T-helper 1 cell (primary cell): ENCODE measurements around the gene PLEKHO1.
"Not testable (repeated sequence)": the region's sequence is repeated elsewhere in the genome, so short reads cannot be mapped to it uniquely, and the experiment has no call there.

Experiments
- DNase-seq, 5 donors: peaks; one replicate each; pipeline ENCODE4 v3.0.0-alpha.2; 2012 to 2020

Gene PLEKHO1

DNA sequence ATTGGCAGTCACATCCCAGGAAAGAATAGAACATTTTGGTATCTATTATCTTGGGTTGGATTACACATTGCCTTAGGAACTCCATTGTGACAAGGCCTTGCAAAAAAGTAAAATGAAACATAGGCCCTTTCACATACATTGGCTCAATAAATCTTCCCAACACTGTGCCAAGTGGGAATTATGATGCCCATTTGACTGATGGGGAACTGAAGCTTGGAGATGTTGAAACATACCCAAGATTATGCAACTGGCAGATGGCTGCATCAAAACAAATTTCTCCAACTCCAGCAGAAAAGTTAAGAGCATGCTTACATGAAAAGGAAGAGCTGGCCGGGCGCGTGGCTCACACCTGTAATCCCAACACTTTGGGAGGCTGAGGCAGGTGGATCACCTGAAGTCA is 26.9 kb downstream of the PLEKHO1 start:
- DNase-seq, result no peak

DNA sequence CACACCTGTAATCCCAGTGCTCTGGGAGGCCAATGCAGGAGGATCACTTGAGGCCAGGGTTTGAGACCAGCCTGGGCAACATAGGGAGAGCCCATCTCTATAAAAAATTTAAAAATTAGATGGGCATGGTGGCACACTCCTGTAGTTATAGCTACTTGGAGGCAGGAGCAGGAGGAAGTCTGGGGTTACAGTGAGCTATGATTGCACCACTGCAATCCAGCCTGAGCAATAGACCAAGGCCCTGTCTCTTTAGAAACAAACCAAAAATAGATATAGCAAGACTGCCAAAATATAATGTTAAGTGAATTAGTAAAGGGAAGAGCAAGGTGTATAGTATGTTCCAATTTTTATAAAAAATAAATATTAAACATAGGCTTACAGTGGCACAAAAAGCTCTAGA is 28.8 kb downstream of the PLEKHO1 start:
- no peak for DNase-seq

DNA sequence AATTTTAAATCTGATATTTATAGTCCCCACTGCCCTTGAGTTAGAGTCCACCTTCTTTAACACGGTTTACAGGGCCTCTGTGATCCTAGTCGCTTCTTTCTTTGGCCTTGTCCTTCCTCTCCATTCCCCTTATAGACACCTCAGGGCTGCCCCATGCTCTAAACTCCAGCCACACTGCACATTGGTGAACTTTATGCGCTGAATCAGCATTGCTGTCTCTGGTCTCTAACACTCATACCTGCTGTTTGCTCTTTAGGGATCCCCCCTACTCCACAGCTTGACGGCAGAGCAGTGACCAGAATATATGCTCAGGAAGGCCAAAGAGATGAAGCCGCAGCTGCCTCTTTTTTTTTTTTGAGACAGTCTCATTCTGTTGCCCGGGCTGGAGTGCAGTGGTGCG is 30.2 kb downstream of the PLEKHO1 start:
- DNase-seq, result no peak

DNA sequence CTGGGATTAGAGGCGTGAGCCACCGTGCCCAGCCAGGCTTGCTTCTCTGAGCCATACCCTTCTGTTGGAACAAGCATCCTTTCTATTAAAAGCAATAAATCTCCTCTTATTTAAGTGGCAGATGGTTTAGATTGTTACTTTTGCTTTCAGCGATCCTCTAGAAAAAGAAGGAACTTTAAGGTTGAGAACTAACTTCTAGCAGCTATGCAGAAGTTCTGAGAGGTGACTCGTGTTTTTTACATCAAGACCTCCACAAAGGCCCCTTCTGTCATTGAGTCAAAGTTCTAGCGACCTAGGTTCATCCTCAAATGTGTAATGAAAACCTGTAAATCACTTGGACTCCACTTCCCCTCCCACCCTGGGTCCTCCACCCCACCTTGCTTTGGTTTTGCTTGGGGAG is 30.8 kb downstream of the PLEKHO1 start:
- no peak for DNase-seq

DNA sequence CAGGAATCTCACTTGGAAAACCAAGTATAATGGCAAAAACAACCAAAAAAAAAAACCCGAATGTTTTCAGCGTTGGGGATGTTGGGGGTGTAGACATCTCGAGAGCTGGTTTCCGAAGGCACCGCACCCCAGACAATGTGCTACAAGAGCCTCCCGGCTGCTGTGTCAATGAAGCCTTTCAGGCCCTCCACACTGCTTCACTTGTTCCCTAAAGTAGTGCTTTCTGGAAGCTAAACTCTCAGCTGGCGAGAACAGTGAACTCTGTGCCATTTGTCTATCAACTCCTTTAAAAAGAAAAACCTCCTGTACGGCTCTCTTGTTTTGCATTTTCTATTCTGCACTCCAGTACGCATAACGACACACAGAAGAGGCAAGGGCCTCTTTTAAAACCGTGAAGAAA is 32.5 kb downstream of the PLEKHO1 start:
- no peak for DNase-seq

DNA sequence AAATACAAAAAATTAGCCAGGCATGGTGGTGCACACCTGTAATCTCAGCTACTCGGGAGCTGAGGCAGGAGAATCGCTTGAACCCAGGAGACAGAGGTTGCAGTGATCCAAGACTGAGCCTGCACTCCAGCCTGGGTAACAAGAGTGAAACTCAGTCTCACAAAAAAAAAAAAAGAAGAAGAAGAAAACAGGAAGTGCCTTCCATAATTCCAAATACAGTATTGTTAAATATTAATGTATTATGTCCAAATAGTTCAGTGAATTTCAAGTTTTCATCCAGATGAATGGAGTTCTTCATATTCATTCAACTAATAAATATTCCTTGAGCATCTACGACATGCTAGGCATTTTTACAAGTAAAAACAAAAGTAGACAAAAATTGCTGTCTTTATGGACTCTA is 33.3 kb downstream of the PLEKHO1 start:
- DNase-seq, result no peak

DNA sequence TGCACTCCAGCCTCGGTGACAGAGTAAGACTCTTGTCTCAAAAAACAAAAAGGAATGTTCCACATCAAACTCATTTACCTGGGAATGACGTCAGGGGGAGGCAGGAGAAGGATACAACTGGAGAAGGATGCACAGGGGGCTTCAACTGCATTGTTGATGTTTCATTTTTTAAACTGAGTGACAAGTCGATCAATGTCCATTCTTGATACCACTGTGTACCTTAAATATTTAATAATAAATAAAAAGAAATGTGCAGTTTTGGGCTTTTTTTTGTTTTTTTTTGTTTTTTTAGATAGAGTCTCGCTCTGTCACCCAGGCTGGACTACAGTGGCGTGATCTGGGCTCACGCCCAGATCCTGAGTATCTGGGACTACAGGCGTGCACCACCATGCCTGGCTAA is 35.8 kb downstream of the PLEKHO1 start:
- DNase-seq, result no peak

DNA sequence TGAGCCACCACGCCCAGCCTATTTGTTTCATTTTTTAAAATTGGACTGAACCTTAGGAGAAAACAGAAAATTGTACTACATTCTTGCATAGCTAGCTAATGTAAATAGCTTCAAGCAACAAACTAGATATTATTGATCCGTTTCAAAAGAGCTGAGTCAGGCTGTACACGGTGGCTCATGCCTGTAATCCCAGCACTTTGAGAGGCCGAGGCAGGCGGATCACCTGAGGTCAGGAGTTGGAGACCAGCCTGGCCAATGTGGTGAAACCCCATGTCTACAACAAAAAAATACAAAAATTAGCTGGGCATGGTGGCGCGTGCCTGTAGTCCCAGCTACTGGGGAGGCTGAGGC is 36.7 kb downstream of the PLEKHO1 start:
- not testable (repeated sequence) for DNase-seq

DNA sequence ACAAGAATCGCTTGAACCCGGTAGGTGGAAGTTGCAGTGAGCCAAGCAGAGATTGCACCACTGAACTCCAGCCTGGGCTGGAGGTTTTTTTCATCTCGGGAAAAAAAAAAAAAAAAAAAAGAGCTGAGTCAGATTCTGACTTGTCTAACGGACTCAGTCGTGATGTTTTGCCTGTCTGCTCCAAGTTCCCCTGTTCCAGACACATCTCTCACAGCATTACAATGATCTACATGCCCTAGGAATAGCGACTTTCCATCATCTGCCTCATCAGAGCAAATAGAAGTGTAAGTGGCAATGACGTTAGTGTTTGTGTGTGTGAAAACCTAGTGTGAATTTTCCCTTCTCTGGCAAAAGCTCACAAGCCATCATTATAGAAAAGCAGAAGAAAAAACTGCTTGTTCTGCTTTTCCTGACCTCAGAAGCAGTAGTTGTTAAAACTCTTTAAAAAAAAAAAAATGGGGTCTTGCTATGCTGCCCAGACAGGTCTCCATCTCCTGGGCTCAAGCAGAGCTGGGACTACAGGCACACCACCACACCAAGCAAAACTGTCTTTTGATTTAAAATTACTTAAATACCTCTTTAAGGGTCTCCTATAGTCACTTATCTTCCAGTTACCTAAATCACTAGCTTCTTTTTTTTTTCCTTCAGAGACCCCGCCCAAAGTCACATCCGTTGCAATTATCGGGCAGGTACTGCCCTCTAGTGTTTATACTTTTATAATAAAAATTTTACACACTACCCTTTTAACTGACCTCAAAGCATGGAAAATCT is 37.3 kb downstream of the PLEKHO1 start:
- DNase-seq, result peak in 2 of 5 donors; percentile 24 to 75

DNA sequence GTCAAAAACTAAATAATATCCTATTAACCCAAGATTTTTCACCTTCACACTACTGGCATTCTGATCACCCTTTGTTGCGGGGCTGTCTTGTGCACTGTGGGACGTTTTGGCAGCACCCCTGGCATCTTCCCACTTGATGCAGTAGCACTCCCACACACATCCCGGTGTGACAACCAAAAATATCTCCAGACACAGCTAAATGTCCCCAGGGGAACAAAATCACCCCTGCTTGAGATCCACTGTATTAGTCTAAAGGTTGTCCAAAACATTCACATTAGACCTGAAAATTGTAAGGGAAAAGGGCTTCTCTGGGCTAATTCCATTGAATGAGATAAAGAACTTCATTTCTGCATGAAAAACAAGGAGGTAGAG is 37.8 kb downstream of the PLEKHO1 start:
- no peak for DNase-seq

DNA sequence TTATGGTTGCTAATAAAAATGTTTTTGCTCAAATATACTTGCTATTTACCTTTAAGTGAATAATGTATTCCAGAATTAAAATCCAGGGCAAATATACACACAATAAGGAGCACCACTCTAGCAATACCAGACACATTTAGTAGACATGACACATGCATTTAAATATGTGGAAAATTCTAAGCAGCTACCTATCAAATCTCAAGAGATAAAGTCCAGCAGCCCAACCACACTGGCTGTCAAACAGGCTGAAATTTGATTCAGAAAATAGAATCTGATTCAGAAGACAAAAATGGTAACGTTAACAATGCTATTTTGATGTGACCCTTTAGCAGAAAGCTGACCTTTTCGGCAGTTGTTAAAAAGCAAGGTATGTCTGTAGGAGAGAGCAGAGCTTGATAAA is 42.3 kb downstream of the PLEKHO1 start:
- DNase-seq, result no peak

DNA sequence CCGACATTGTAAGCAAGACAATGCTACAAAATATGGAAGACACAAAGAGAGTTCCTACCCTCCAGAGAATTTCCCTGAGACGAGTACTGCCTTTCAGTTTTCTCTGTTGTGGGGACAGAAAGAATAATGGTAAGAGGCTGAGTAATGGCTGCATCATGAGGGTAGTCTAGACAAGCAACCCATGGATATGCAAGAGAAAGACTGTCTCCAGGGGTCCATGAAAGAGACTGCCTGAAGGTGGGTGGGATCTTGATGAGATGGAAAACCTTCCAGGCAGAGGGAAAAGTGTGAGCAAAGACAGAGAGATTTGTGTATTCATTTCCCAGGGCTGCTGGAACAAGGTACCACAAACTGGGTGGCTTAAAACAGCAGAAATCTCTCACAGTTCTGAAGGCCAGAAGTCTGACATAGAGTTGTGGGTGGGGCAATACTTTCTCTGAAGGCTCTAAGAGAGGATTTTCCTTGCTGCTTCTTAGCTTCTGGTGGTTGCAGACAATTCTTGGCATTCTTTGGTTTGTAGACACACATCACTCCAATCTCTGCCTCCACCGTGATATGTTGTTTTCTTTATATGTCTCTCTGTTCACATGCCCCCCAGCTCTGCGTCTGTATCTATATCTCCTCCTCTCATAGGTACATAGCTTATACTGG is 44.8 kb downstream of the PLEKHO1 start:
- DNase-seq, result no peak

DNA sequence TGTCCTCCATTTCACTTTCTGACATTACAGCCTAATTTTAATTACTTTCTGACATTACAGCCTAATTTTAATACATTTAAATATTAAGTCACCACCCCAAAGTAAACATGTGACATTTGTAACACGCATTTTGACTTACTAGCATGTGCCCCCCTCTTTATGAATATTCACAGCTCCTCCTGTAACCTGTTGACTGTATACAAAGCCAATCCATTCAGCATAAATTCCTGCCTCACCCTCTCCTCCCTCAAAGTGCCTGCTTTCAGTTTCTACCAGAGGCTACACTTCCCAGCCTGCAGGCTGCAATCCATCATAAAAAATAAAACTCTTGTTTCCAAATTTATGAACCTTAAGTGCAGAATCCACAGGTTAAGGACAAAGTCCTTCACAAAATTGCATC is 46.7 kb downstream of the PLEKHO1 start:
- DNase-seq, result no peak

DNA sequence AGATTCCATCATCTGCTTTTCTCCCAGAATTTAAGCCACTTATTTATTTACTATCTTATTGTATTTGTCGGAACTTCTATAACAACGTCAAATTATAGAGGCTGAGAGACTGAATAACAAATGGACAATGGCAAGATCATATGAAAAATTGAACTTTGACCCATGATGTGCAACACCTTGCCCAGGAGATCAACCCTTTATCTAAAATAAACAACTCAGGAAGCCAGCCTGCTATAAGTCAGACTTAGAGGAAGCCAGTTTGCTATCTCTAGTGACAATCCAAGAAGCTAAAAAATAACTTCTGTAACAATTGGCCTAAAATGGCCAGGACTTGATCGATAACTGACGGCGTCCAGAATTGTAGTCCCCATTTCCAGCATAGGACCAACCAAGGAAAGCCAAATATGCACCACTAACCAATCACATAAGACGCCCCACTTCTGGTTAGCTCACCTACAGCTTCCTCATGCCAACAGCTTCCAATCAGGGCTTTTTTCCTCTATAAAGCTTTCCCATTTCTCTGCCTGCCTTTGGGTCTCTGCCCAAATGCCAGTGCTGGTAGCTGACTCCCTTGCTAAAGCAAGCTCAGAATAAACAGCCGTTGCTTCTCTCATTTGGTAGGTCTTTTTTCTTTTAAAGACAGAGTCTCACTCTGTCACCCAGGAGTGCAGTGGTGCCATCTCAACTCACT is 57.7 kb downstream of the PLEKHO1 start:
- no peak for DNase-seq

DNA sequence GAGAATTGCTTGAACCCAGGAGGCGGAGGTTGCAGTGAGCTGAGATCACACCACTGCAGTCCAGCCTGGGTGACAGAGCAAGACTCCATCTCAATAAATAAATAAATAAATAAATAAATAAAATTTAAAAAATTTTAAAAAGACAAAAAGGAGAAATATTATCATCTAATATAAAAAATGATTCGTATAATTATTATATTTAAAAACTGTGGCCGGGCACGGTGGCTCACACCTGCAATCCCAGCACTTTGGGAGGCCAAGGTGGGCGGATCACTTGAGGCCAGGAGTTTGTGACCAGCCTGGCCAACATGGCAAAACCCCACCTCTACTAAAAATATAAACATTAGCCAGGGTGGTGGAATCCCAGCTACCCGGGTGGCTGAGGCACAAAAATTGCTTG is 58.7 kb downstream of the PLEKHO1 start:
- DNase-seq, result not testable (repeated sequence)
